ENCODE results near the gene ZYG11B. TPM values are rescaled to one million over a fixed set of nuclear protein-coding genes. Genes with fewer than 3 reads are reported as not detected.

Gene ZYG11B
- polyA plus RNA-seq, 1 donor (not counting 4 experiments of a cell fraction or from before 2014, with no cell fraction given), result 13.4 TPM

- Histone ChIP-seq H3K4me1 (ENCODE audit: control insufficient read depth, extremely low read depth, insufficient read depth, low read length) (peaks cover 13% of the 10 kb centered on the region), H3K9me1 (ENCODE audit: control insufficient read depth, extremely low read depth, insufficient read depth, low read length) (no peaks in the 10 kb centered on the region), H4K20me1 (ENCODE audit: control insufficient read depth, extremely low read depth, insufficient read depth, low read length) (no peaks in the 10 kb centered on the region), H3K79me2 (ENCODE audit: control insufficient read depth, insufficient read depth, low read length) (peaks cover 44% of the 10 kb centered on the region), H3K4me2 (ENCODE audit: control insufficient read depth, extremely low read depth, insufficient read depth, low read depth, low read length) (peak within 1 kb of the TSS; percentile 90), H3K27me3 (ENCODE audit: control insufficient read depth, extremely low read depth, insufficient read depth, low read length) (no peaks in the 10 kb centered on the region), H3K27ac (ENCODE audit: control insufficient read depth, insufficient read depth, low read length) (peak within 1 kb of the TSS; percentile 87), H3K9ac (ENCODE audit: control insufficient read depth, extremely low read depth, insufficient read depth, low read length) (peak within 1 kb of the TSS; percentile 93), H3K4me3 (ENCODE audit: control insufficient read depth in 2 of 3, extremely low read depth in 1 of 3, insufficient read depth in 2 of 3, low read depth in 1 of 3, low read length in 3 of 3) (peak within 1 kb of the TSS; percentile 82 to 94 (median 93)), H2AFZ (ENCODE audit: control insufficient read depth, low read length) (peak within 1 kb of the TSS; percentile 99), H3K36me3 (ENCODE audit: control insufficient read depth in 2 of 2, extremely low read depth in 1 of 2, insufficient read depth in 2 of 2, low read length in 2 of 2) (peaks cover 1 to 4% of the 10 kb centered on the region in 2 experiments), H3K9me3 (ENCODE audit: control insufficient read depth, low read depth, low read length) (no peaks in the 10 kb centered on the region)
- no peak for TF ChIP-seq EZH2 (IDR thresholded peaks at IDR 0.05; ENCODE audit: low read length)
- no peak for TF ChIP-seq CTCF (optimal IDR thresholded peaks at IDR 0.05 in 1 of 3, IDR thresholded peaks at IDR 0.05 in 1 of 3, conservative IDR thresholded peaks at IDR 0.05 in 1 of 3; ENCODE audit: extremely low read depth in 1 of 3, insufficient read depth in 2 of 3, low read length in 3 of 3)
- dilution Hi-C loops (cut with MboI; ENCODE audit: extremely low pct_ligation_motif_present, low sequenced_read_pairs), result no loop called here
- no peak for DNase-seq (ENCODE audit: low read depth, low spot score)
- no peak for FAIRE-seq
These were observed 28.2 kb upstream of the ZYG11B start, which contains the start of gene COA7 for GRCh38 chr1:52697795-52698674. TSS of gene COA7 (minus strand) at chr1:52698347. CDS start at chr1:52698326, 21 bp downstream.

- FAIRE-seq, result peak; percentile 32
- peak overlapping the region; percentile 64 for H3K9ac ChIP-seq (ENCODE audit: control insufficient read depth, extremely low read depth, insufficient read depth, low read length)
- peak overlapping the region; percentile 52 for H3K27ac ChIP-seq (ENCODE audit: control insufficient read depth, insufficient read depth, low read length)
- dilution Hi-C loops (cut with MboI; ENCODE audit: extremely low pct_ligation_motif_present, low sequenced_read_pairs), result no loop called here
- H3K4me1 ChIP-seq (ENCODE audit: control insufficient read depth, extremely low read depth, insufficient read depth, low read length), result peaks cover 13% of the 10 kb centered on the region
- no peaks in the 10 kb centered on the region for H3K27me3 ChIP-seq (ENCODE audit: control insufficient read depth, extremely low read depth, insufficient read depth, low read length)
- H3K4me2 ChIP-seq (ENCODE audit: control insufficient read depth, extremely low read depth, insufficient read depth, low read depth, low read length), result peak overlapping the region; percentile 88
- H3K79me2 ChIP-seq (ENCODE audit: control insufficient read depth, insufficient read depth, low read length), result no peaks in the 10 kb centered on the region
- peak overlapping the region; percentile 48 to 76 (median 62) for H3K4me3 ChIP-seq (ENCODE audit: control insufficient read depth in 2 of 3, extremely low read depth in 1 of 3, insufficient read depth in 2 of 3, low read depth in 1 of 3, low read length in 3 of 3)
- no peaks in the 10 kb centered on the region for H3K9me1 ChIP-seq (ENCODE audit: control insufficient read depth, extremely low read depth, insufficient read depth, low read length)
- H3K9me3 ChIP-seq (ENCODE audit: control insufficient read depth, low read depth, low read length), result no peaks in the 10 kb centered on the region
- no peaks in the 10 kb centered on the region for H4K20me1 ChIP-seq (ENCODE audit: control insufficient read depth, extremely low read depth, insufficient read depth, low read length)
- H2AFZ ChIP-seq (ENCODE audit: control insufficient read depth, low read length), result peak overlapping the region; percentile 98
- TF ChIP-seq EZH2 (IDR thresholded peaks at IDR 0.05; ENCODE audit: low read length) (no peak), CTCF (optimal IDR thresholded peaks at IDR 0.05 in 1 of 3, IDR thresholded peaks at IDR 0.05 in 1 of 3, conservative IDR thresholded peaks at IDR 0.05 in 1 of 3; ENCODE audit: extremely low read depth in 1 of 3, insufficient read depth in 2 of 3, low read length in 3 of 3) (no peak)
- peak; percentile 62 for DNase-seq (ENCODE audit: low read depth, low spot score)
- no peaks in the 10 kb centered on the region for H3K36me3 ChIP-seq (ENCODE audit: control insufficient read depth in 2 of 2, extremely low read depth in 1 of 2, insufficient read depth in 2 of 2, low read length in 2 of 2)
These were observed 23.1 kb upstream of the ZYG11B start for GRCh38 chr1:52702886-52703787.

Measured in keratinocyte (primary cell).